ENCODE data around the gene GPR152. TPM values are rescaled to one million over a fixed set of nuclear protein-coding genes. Genes with fewer than 3 reads are reported as not detected.

GPR152 gene
- polyA plus RNA-seq, 2 of the 4 experiments (the other 2 are of a cell fraction): not detected

GRCh38 chr11:67415501-67416304, 36.8 kb downstream of the GPR152 start, which contains the start of gene CARNS1:
Gene CARNS1, plus strand, starts transcription at chr11:67415678. Its CDS starts 522 bp downstream, at chr11:67416200.
- Histone ChIP-seq H3K9me3 (no peaks in the 10 kb centered on the region), H3K4me2 (peak within 1 kb of the TSS; percentile 91), H3K4me3 (peak within 1 kb of the TSS; percentile 36), H3K4me1 (peaks cover 35% of the 10 kb centered on the region), H3K27ac (peak within 1 kb of the TSS; percentile 46 to 84; a peak in 4 of 6 replicates)
- WGBS (ENCODE audit: missing lambda C conversion rate): 64% methylated on average over 6 of the region's 67 CpGs
- no peak for FAIRE-seq
- no peak for ATAC-seq
- POLR2A ChIA-PET: no interaction called here
- no peak for DNase-seq (ENCODE audit: low read depth in 1 of 2, low spot score in 1 of 2)
- CTCF ChIA-PET: interaction anchor here (1.0 to 4.0 kb wide), 3 partner anchors 13 to 33 kb away, joined by 3 to 36 read pairs (median 4); partner anchors contain the start of genes PPP1CA and TBC1D10C
- TF ChIP-seq E2F6 (IDR thresholded peaks at IDR 0.05; ENCODE audit: borderline replicate concordance, low read depth) (no peak), CBX2 (IDR thresholded peaks at IDR 0.05; ENCODE audit: borderline replicate concordance, low read depth) (no peak), HDAC2 (IDR thresholded peaks at IDR 0.05) (no peak), ZNF302 (CRISPR knock-in tag; IDR thresholded peaks at IDR 0.05) (no peak), CHD4 (IDR thresholded peaks at IDR 0.05; ENCODE audit: borderline replicate concordance) (no peak), HOXA7 (CRISPR knock-in tag; IDR thresholded peaks at IDR 0.05) (no peak), SMC3 (IDR thresholded peaks at IDR 0.05) (no peak), FOXS1 (CRISPR knock-in tag; IDR thresholded peaks at IDR 0.05) (no peak)

GRCh38 chr11:67413266-67413849, 39.2 kb downstream of the GPR152 start:
- FAIRE-seq: no peak
- H3K27ac ChIP-seq: no peak overlapping the region
- no peaks in the 10 kb centered on the region for H3K9me3 ChIP-seq
- H3K4me1 ChIP-seq: peaks cover 28% of the 10 kb centered on the region
- H3K4me2 ChIP-seq: no peak overlapping the region
- no peak for DNase-seq (ENCODE audit: low read depth in 1 of 2, low spot score in 1 of 2)
- no peak for TF ChIP-seq PBX3 (IDR thresholded peaks at IDR 0.05)
- TF ChIP-seq FOSB (CRISPR knock-in tag; IDR thresholded peaks at IDR 0.05): no peak
- no peak for TF ChIP-seq HOXB5 (CRISPR knock-in tag; IDR thresholded peaks at IDR 0.05)
- TF ChIP-seq ZNF302 (CRISPR knock-in tag; IDR thresholded peaks at IDR 0.05): no peak
- no peak for TF ChIP-seq JUNB (IDR thresholded peaks at IDR 0.05)
- TF ChIP-seq EHMT2 (IDR thresholded peaks at IDR 0.05; ENCODE audit: low read depth): no peak
- TF ChIP-seq CTCF (IDR thresholded peaks at IDR 0.05): no peak
- no peak for TF ChIP-seq SMC3 (IDR thresholded peaks at IDR 0.05)
- no peak for TF ChIP-seq RNF2 (IDR thresholded peaks at IDR 0.05; ENCODE audit: borderline replicate concordance, low read depth)
- no peak for TF ChIP-seq MAFK (IDR thresholded peaks at IDR 0.05; ENCODE audit: partially characterized antibody)
- no peak for TF ChIP-seq CHD2 (IDR thresholded peaks at IDR 0.05; ENCODE audit: low read length, partially characterized antibody)
- TF ChIP-seq CBX8 (IDR thresholded peaks at IDR 0.05): no peak
- no peak for TF ChIP-seq RFX5 (IDR thresholded peaks at IDR 0.05)
- TF ChIP-seq MAZ (IDR thresholded peaks at IDR 0.05; ENCODE audit: borderline replicate concordance, low read depth, low read length): no peak
- H3K4me3 ChIP-seq: no peak overlapping the region
- CTCF ChIA-PET: interaction anchor here (0.7 to 4.0 kb wide), 8 partner anchors 11 to 140 kb away, joined by 3 to 36 read pairs (median 5); partner anchors contain the start of genes PPP1CA and TBC1D10C
- peak in 1 of 2 experiments; percentile 8; a peak in 1 of 6 replicates for ATAC-seq
- POLR2A ChIA-PET: interaction anchor here (0.8 kb wide), 1 partner anchor 11 kb away, joined by 3 read pairs; the partner anchor contains the start of gene PPP1CA
- WGBS (ENCODE audit: missing lambda C conversion rate): 76% methylated on average over 2 of the region's 2 CpGs

Measured in A549 (cell line).